ENCODE data around the gene BAMBI. TPM values are rescaled to one million over a fixed set of nuclear protein-coding genes. Genes with fewer than 3 reads are reported as not detected.

Gene BAMBI
- total and polyA plus RNA-seq, 2 of the 8 experiments (the other 6 are each of a cell fraction or from before 2014, with no cell fraction given): 5.6 to 26.4 TPM

GRCh38 chr10:28715246-28715645 is 37.9 kb downstream of the BAMBI start:
- Histone ChIP-seq H4K91ac (replicated peaks; ENCODE audit: insufficient read length, low read length) (no peak overlapping the region), H3K79me2 (ENCODE audit: control insufficient read depth in 1 of 2, insufficient read depth in 2 of 2, low read length in 2 of 2) (no peaks in the 10 kb centered on the region), H2BK12ac (ENCODE audit: low read depth, low read length) (no peak overlapping the region), H2AFZ (ENCODE audit: low read length) (no peak overlapping the region), H3K4me3 (ENCODE audit: extremely low read depth in 1 of 4, insufficient read depth in 2 of 4, low read depth in 3 of 4, low read length in 4 of 4) (no peak overlapping the region), H3K4me2 (ENCODE audit: insufficient read depth in 1 of 2, low read depth in 2 of 2, low read length in 2 of 2) (no peak overlapping the region), H3K23ac (ENCODE audit: insufficient read length) (no peak overlapping the region), H3K14ac (ENCODE audit: insufficient read length) (no peak overlapping the region), H3K27ac (ENCODE audit: low read depth, low read length) (no peak overlapping the region), H3K27me3 (replicated peaks in 1 of 4; ENCODE audit: control insufficient read depth in 3 of 4, extremely low read depth in 1 of 4, insufficient read depth in 3 of 4, low read length in 3 of 4) (no peaks in the 10 kb centered on the region), H4K8ac (ENCODE audit: extremely low read depth, insufficient read depth, low read length) (no peak overlapping the region), H2BK20ac (ENCODE audit: low read length) (no peak overlapping the region), H4K20me1 (replicated peaks in 1 of 2; ENCODE audit: control insufficient read depth in 1 of 2, insufficient read depth in 2 of 2, low read length in 2 of 2) (no peaks in the 10 kb centered on the region), H4K5ac (ENCODE audit: insufficient read length, low read depth, low read length) (no peak overlapping the region), H3K23me2 (ENCODE audit: low read depth, low read length) (no peaks in the 10 kb centered on the region), H3K4me1 (replicated peaks in 1 of 4; ENCODE audit: control insufficient read depth in 3 of 4, insufficient read depth in 4 of 4, low read length in 3 of 4) (no peaks in the 10 kb centered on the region), H2BK120ac (replicated peaks; ENCODE audit: low read depth, low read length) (no peak overlapping the region), H2BK15ac (ENCODE audit: low read length) (no peak overlapping the region), H3K9ac (replicated peaks in 1 of 4; ENCODE audit: extremely low read depth in 1 of 4, low read depth in 3 of 4, low read length in 3 of 4) (no peak overlapping the region), H2BK5ac (ENCODE audit: low read depth, low read length) (no peak overlapping the region), H3K9me3 (ENCODE audit: insufficient read depth in 2 of 2, low read depth in 1 of 2, low read length in 1 of 2) (no peaks in the 10 kb centered on the region), H3K79me1 (ENCODE audit: low read depth, low read length) (no peaks in the 10 kb centered on the region), H2AK5ac (ENCODE audit: low read depth, low read length) (no peak overlapping the region), H3K56ac (replicated peaks; ENCODE audit: insufficient read length, low read depth, low read length) (no peak overlapping the region), H3K36me3 (ENCODE audit: control insufficient read depth in 2 of 4, insufficient read depth in 4 of 4, low read length in 3 of 4) (no peaks in the 10 kb centered on the region), H3K4ac (replicated peaks; ENCODE audit: insufficient read length, low read depth, low read length) (no peak overlapping the region), H3K18ac (ENCODE audit: extremely low read depth, low read length) (no peak overlapping the region)
- 81% methylated on average over 4 of the region's 4 CpGs; no CpG with 5 or more reads in 1 of the 2 experiments for WGBS, 2 experiments (ENCODE audit: extremely low coverage in 1 of 2, insufficient coverage in 1 of 2, insufficient read length in 1 of 2, insufficient replicate concordance in 2 of 2, low coverage in 1 of 2, low lambda C conversion rate in 2 of 2, missing lambda C conversion rate in 1 of 2)
- FAIRE-seq (no peak), DNase-seq (ENCODE audit: low read depth in 1 of 2, low spot score in 2 of 2) (no peak)
- ChIA-PET CTCF (ENCODE audit: partially characterized antibody) (interaction anchor here (1.0 kb wide), 1 partner anchor 9 kb away, joined by 3 read pairs; no protein-coding TSS in a partner anchor), POLR2A (ENCODE audit: partially characterized antibody) (interaction anchor here (1.4 kb wide), 1 partner anchor 75 kb away, joined by 4 read pairs; no protein-coding TSS in a partner anchor)
- TF ChIP-seq MAFK (IDR thresholded peaks at IDR 0.05; ENCODE audit: low read depth, low read length): no peak
- TF ChIP-seq GABPA (IDR thresholded peaks at IDR 0.05; ENCODE audit: borderline replicate concordance, insufficient read depth, low read length): no peak
- no peak for TF ChIP-seq SP2 (IDR thresholded peaks at IDR 0.05; ENCODE audit: low read length)
- TF ChIP-seq KDM5A (IDR thresholded peaks at IDR 0.05; ENCODE audit: low read length): no peak
- TF ChIP-seq BRCA1 (IDR thresholded peaks at IDR 0.05; ENCODE audit: low read depth, low read length): no peak
- TF ChIP-seq HDAC2 (IDR thresholded peaks at IDR 0.05; ENCODE audit: borderline replicate concordance in 1 of 2, low read depth in 2 of 2, low read length in 2 of 2): no peak
- no peak for TF ChIP-seq TAF7 (optimal IDR thresholded peaks at IDR 0.05; ENCODE audit: borderline replicate concordance, low read depth, low read length)
- TF ChIP-seq EZH2 (IDR thresholded peaks at IDR 0.05; ENCODE audit: low read depth, low read length, severe bottlenecking): no peak
- TF ChIP-seq E2F6 (IDR thresholded peaks at IDR 0.05): no peak
- no peak for TF ChIP-seq NANOG (IDR thresholded peaks at IDR 0.05; ENCODE audit: insufficient read depth, low read depth, low read length, poor library complexity, severe bottlenecking)
- no peak for TF ChIP-seq POU5F1 (IDR thresholded peaks at IDR 0.05; ENCODE audit: low read depth, low read length)
- TF ChIP-seq CTBP2 (IDR thresholded peaks at IDR 0.05; ENCODE audit: borderline replicate concordance, insufficient read depth, insufficient read length, low read length): no peak
- no peak for TF ChIP-seq RBBP5 (IDR thresholded peaks at IDR 0.05; ENCODE audit: borderline replicate concordance, low read depth, low read length)

Data from H1 (cell line).